GM18526 (cell line): ENCODE data around the gene BCAS1.

Experiments
- POLR2A ChIP-seq: IDR thresholded peaks from 3 replicates; pipeline ENCODE4 v1.6.1; 2011; ENCODE audit not compliant: insufficient read length; ENCODE audit errors: extremely low read depth

The BCAS1 gene

GRCh38 chr20:54070187-54070987, at the start of gene BCAS1:
Gene BCAS1, minus strand, starts transcription at chr20:54070594. Its CDS starts 11,876 bp downstream, at chr20:54058718.
- no peak for TF ChIP-seq POLR2A

- TF ChIP-seq POLR2A: no peak
Measured at GRCh38 chr20:54119744-54120143, 49.4 kb upstream of the BCAS1 start.

GRCh38 chr20:54118220-54119001, 48.0 kb upstream of the BCAS1 start:
- no peak for TF ChIP-seq POLR2A

DNA sequence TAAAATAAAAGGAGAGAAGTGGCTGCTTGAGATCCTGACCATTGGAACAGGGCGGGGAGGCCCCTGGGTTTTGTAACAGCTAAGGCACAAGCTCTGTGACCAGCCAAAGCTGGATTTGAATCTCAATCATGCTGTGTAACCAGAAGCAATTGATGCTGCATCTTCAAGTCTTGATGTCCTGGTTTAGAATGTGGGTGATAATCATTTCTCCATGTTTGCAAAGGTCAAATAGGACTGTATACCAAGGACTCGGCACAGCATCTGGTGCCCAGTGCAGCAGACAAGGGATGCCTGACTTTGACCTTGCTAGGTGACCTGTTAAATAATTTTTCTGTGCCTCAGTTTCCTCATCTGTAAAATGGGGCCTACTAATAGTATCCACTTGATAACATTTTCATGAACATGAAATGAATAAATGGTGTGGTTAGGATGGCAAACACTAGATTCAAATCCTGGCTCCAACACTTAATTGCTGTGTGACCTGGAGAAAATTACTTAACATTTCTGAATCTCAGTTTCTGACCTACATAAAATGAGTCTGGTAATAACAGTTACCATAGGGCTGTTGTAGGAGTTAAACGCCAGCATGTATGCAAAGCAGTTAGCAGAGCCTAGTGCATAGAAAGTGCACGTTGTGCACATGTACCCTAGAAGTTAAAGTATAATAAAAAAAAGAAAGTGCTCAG, 46.3 kb upstream of the BCAS1 start:
- TF ChIP-seq POLR2A: no peak

- no peak for TF ChIP-seq POLR2A
Measured at GRCh38 chr20:54115172-54115854, 44.9 kb upstream of the BCAS1 start.

DNA sequence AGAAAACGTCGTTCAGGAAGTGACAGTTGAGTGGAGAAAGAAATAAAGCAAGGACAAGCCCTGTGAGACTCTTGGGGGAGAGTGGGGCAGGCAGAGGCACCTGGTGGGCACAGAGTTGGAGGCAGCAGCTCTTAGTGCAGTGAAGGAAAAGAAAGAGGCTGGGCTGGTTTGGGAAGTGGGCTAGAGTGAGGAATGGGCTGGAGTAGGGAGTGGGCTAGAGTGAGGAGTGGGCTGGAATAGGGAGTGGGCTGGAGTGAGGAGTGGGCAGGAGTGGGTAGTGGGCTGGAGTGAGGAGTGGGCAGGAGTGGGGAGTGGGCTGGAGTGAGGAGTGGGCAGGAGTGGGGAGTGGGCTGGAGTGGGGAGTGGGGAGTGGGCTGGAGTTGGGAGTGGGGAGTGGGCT, 43.7 kb upstream of the BCAS1 start:
- no peak for TF ChIP-seq POLR2A

GRCh38 chr20:54113566-54113965, 43.2 kb upstream of the BCAS1 start:
- no peak for TF ChIP-seq POLR2A

- TF ChIP-seq POLR2A: no peak
Measured at GRCh38 chr20:54112221-54112884, 42.0 kb upstream of the BCAS1 start.

DNA sequence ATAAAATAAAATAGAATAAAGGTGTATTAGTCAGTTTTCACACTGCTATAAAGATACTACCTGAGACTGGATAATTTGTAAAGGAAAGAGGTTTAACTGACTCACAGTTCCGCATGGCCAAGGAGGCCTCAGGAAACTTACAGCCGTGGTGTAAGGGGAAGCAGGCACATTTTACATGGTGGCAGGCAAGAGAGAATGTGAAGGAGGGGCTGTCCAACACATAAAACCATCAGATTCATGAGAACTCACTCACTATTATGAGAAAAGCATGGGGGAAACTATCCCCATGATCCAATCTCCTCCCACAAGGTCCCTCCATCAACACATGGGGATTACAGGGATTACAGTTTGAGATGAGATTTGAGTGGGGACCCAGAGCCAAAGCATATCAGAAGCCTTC, 41.1 kb upstream of the BCAS1 start:
- TF ChIP-seq POLR2A: no peak

DNA sequence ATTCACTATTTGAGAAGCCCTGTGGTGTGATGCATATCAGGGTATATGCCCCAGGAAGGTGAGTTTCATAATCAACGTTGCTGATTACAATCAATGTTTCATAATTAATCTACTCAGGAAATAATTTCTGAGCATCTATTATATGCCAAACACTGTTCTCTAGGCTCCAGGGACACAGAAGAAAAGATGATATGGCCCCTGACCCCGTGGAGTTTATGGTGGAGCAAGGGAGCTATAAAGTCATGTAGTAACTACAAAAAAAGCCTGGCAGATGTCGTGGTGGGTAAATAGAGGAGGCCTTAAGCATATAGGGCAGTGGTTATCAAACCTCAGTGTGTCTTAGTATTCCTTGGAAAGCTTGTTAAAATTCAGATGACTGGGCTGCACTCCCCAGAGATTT, 40.1 kb upstream of the BCAS1 start:
- TF ChIP-seq POLR2A: no peak

GRCh38 chr20:54110041-54110440, 39.6 kb upstream of the BCAS1 start:
- TF ChIP-seq POLR2A: no peak

DNA sequence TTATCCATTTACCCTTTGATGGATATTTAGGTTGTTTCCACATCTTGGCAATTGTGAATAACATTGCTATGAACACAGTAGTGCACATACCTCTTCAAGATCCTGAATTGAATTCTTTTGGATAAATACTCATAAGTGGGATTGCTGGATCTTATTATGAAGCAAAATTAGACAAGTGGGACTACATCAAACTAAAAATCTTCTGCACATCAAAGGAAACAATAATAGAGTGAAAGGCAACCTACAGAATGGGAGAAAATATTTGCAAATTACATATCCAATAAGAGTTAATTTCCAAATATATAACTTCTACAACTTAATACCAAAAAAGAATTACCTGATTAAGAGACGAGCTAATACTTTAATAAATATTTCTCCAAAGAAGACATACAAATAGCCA, 38.4 kb upstream of the BCAS1 start:
- TF ChIP-seq POLR2A: no peak

DNA sequence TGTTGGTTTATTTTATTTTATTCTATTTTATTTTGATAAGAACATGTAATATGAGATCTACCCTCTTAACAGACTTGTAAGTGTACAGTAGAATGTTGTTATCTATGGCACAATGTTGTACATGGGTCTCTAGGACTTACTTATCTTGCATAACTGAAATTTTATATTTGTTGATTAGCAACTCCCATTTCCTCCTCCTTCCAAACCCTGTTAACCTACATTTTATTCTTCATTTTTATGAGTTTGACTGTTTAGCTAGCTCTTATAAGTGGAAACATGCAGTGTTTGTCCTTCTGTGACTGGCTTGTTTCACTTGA, 37.9 kb upstream of the BCAS1 start:
- no peak for TF ChIP-seq POLR2A

DNA sequence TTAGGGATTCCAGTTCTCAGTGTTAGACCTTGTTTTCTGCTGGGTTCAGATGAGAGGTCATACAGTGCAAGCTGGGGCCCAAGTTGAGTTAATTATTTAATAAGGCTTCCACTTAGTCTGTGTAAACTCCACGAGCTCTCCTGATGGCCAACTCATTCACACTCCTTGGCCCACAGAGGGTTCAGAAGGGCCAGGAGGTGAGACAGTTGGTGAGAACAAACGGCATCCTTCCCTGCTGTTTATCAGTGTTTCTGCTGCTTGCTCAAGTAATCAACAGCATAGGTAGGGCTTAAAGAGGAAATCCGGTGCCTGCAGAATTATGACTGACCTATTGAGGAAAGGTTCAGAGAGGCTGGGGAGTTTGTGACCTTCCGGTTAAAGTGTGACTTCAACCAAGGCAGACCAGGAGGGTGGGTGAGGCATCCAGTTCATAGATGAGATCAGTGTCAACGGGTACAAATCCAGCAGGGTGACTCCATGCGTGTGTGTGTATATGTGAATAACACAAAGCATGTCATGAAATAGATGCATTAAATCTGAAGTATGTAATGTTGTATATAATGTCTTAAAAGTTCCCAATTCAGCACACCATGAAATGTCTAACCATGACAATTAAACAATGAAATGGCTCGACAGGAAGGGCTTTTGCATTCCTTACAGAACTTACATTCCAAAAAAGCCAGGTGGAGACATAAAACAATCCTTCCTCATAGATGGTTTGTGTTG, 37.4 kb upstream of the BCAS1 start:
- TF ChIP-seq POLR2A: no peak
